Activated CD4-positive, alpha-beta T cell treated with anti-CD3 and anti-CD28 coated beads, Interleukin-10, Interleukin-2, amounts not matched to agents 100 ng/mL and 50 ng/mL, durations not matched to agents 16 hours and 8 hours (primary cell): Measurements from ENCODE around the gene GALNT15.
A peak's percentile ranks its signal among the peaks of the same experiment; 100 is the strongest.

Experiments used
- DNase-seq: peaks from one replicate; pipeline ENCODE4 v3.0.0-alpha.2; 2020

GALNT15 gene

GRCh38 chr3:16231983-16232382 is 57.5 kb downstream of the GALNT15 start:
- no peak for DNase-seq

GRCh38 chr3:16233806-16234205 is 59.3 kb downstream of the GALNT15 start:
- no peak for DNase-seq

GRCh38 chr3:16234281-16234680 is 59.8 kb downstream of the GALNT15 start:
- DNase-seq = no peak

GRCh38 chr3:16236030-16236639 is 61.7 kb downstream of the GALNT15 start:
- no peak for DNase-seq

GRCh38 chr3:16236856-16237393 is 62.4 kb downstream of the GALNT15 start:
- no peak for DNase-seq

GRCh38 chr3:16239086-16239770 is 64.7 kb downstream of the GALNT15 start:
- DNase-seq = no peak

GRCh38 chr3:16239780-16240179 is 65.3 kb downstream of the GALNT15 start:
- DNase-seq = no peak

DNA sequence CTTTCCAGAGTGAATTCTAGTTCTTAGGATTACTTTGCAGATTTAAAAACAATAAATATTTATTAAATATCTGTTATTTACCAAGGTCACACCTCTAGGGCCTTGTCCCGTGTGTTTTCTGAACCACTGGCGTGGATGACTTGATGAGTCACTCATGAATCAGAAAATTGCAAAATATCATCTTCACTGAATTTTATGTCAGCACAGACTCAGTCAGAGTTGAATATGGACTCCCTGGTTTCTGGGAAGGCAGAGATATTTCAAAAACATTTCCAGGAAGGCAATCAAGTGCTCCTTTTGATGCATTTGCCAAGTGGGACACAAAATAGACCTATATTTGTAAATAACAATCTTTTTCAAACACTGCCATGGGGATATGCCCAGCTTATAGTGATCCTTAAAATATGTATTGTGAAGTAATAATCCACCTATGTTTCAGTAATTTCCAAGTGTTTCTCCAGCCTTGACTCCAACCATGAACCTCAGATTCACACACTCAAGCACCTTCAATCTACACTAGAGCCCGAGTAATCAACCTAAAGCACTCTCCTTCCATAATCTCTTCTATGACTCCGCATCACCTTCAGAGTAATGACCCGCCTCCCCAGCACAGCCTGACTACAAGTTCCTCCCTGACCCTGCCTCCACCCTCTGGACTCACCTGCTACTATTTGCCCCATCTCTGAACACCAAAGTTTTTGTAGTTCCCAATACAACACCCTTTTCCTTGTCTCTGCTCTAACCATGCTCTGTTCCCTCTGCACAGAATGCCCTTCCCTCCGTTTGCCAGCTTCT is 65.9 kb downstream of the GALNT15 start:
- peak; percentile 44 for DNase-seq

DNA sequence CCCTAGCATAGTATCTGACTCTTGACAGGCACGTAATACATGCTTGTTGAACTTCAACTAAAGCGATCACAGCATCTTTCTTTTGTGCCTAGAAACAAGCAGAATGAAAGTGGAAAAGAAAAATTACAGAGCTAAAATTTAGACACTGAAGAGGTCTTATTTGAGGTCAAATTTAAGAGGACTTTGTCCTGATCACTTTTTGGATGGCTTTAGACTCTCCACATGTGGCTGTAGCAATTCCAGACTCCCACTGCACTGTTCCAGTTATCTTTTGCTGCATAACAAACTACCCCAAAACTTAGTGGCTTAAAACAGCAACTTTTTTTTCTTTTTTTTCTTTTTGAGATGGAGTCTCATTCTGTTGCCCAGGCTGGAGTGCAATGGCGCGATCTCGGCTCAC is 66.7 kb downstream of the GALNT15 start:
- DNase-seq = no peak

DNA sequence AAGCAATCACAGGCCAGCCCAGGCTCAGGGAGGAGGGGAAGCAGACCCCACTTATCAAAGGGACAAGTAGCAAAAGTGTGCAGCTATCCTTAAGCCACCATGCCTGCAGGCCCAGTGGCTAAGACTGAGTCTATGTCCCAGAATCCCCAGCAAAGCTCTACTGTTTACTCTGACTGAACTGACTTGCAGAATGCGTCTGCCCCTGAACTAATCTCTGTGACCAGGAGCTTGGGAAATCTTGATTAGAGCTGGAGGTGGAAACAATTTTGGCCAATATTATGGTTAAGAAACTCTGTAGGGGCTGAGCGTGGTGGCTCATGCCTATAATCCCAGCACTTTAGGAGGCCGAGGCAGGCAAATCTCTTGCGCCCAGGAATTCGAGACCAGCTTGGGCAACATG is 67.7 kb downstream of the GALNT15 start:
- DNase-seq = no peak

GRCh38 chr3:16243706-16244490 is 69.4 kb downstream of the GALNT15 start:
- DNase-seq = peak; percentile 22

DNA sequence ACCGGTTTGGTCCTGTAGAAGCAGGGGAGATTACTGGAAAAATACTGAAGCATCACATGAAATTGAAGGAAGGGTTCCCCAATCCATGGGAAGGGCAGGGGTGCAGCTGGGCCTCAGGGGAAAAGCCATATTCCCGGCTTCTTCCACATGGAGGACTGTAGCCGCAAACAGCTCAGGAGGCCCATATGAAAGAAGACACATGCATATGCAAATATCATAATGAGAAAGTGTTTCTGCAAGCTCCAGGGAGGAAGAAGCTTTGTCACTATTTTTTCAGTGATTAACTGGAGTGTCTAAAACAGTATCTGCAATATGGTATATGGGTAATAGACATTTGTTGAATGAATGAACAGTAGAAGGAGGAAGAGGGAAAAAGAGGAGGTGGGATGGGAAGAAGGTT is 71.1 kb downstream of the GALNT15 start:
- no peak for DNase-seq

GRCh38 chr3:16247282-16248061 is 73.0 kb downstream of the GALNT15 start:
- DNase-seq = peak; percentile 87

DNA sequence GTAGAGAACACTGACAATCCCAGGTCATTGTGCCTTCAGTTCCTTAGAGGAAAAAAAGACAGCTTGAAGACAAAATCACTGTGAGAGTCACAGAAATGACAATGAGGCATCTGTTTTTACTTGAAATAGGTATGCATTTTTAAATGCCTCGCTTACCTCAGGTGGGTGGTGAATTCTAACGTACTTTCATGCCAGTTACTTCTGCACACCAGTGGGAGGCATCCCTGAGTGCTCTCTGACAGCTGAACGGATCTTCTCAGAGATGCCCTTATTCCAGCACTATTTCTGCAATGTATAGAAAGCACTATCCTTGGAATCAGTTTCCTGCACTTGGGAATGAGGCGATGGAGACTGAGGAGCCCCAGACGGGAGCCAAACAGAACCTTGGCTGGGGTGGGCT is 74.1 kb downstream of the GALNT15 start:
- DNase-seq = no peak

DNA sequence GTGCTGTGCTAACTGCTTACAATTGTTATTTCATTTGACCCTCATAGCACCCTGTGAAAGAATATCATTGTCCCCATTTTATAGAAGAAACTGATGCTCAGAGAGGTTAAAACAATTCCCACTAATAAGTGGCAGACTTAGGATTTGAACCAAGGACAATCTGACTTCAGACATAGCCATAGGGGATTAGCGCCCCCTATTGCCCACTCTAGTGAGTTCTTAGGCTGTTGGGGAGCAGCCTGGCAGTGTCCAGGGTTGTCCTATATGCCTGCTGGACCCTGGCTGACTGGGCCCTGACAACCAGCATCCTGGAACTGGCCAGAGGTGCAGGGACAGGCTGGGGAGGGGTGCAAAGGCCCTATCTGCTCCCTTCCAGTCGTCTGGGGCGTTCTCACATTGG is 74.9 kb downstream of the GALNT15 start:
- DNase-seq = peak; percentile 27

DNA sequence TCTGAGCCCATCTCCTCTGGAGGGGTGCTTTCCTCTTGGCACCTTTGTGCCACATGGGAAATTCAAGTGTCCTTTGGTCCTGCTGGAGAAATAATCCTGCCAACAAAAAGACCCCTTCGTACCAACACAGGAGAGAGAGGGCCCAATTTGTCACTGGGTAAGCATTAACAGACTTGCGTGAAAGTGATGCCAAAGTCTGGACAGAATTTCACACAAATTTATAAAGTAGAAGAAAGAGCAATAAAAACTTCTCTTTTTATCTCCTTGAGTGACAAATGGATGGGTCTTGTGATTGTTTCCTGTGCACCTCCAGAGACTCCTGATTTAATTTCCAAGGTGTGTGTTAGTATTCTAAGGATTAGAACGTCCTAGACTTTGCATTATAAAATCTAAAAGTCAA is 75.4 kb downstream of the GALNT15 start:
- no peak for DNase-seq

- DNase-seq = no peak
These were observed 77.0 kb downstream of the GALNT15 start for GRCh38 chr3:16251316-16252085.

GRCh38 chr3:16252243-16252978 is 77.9 kb downstream of the GALNT15 start:
- DNase-seq = no peak

GRCh38 chr3:16252988-16253387 is 78.5 kb downstream of the GALNT15 start:
- DNase-seq = no peak

- DNase-seq = no peak
These were observed 79.1 kb downstream of the GALNT15 start for GRCh38 chr3:16253601-16254000.

GRCh38 chr3:16254916-16255315 is 80.4 kb downstream of the GALNT15 start:
- DNase-seq = peak; percentile 83
